Middle frontal gyrus (tissue), 1 donor: ENCODE data around the gene IGFBP7.

Source experiments
- DNase-seq: peaks from one replicate; pipeline ENCODE4 v3.0.0-alpha.2; 2015; ENCODE audit warnings: low spot score; ENCODE audit errors: extremely low spot score

The IGFBP7 gene

GRCh38 chr4:57109847-57110639 is at the start of gene IGFBP7:
IGFBP7 (minus strand) TSS chr4:57110385; CDS start chr4:57110351, 34 bp downstream.
- DNase-seq = no peak

GRCh38 chr4:57159866-57160265 is 49.7 kb upstream of the IGFBP7 start:
- DNase-seq = no peak

- no peak for DNase-seq
Measured at GRCh38 chr4:57158762-57159161, 48.6 kb upstream of the IGFBP7 start.

GRCh38 chr4:57158221-57158620 is 48.0 kb upstream of the IGFBP7 start:
- DNase-seq = no peak

GRCh38 chr4:57157596-57158137 is 47.5 kb upstream of the IGFBP7 start:
- DNase-seq = no peak

GRCh38 chr4:57156242-57156990 is 46.2 kb upstream of the IGFBP7 start:
- DNase-seq = no peak

- DNase-seq = no peak
Measured at GRCh38 chr4:57154926-57155325, 44.7 kb upstream of the IGFBP7 start.

GRCh38 chr4:57154191-57154590 is 44.0 kb upstream of the IGFBP7 start:
- no peak for DNase-seq

- DNase-seq = no peak
Measured at GRCh38 chr4:57153207-57153606, 43.0 kb upstream of the IGFBP7 start.

GRCh38 chr4:57151481-57151880 is 41.3 kb upstream of the IGFBP7 start:
- no peak for DNase-seq

GRCh38 chr4:57149833-57150232 is 39.6 kb upstream of the IGFBP7 start:
- no peak for DNase-seq

GRCh38 chr4:57148831-57149505 is 38.8 kb upstream of the IGFBP7 start:
- DNase-seq = no peak

- DNase-seq = no peak
Measured at GRCh38 chr4:57148177-57148576, 38.0 kb upstream of the IGFBP7 start.

- DNase-seq = no peak
Measured at GRCh38 chr4:57147335-57148060, 37.3 kb upstream of the IGFBP7 start.

- no peak for DNase-seq
Measured at GRCh38 chr4:57146444-57146843, 36.3 kb upstream of the IGFBP7 start.

- no peak for DNase-seq
Measured at GRCh38 chr4:57144466-57144865, 34.3 kb upstream of the IGFBP7 start.

GRCh38 chr4:57139783-57140182 is 29.6 kb upstream of the IGFBP7 start:
- DNase-seq = no peak

- DNase-seq = no peak
Measured at GRCh38 chr4:57137261-57137660, 27.1 kb upstream of the IGFBP7 start.

- no peak for DNase-seq
Measured at GRCh38 chr4:57136281-57136680, 26.1 kb upstream of the IGFBP7 start.

- DNase-seq = no peak
Measured at GRCh38 chr4:57132743-57133137, 22.6 kb upstream of the IGFBP7 start.
